Activated CD8-positive, alpha-beta T cell treated with anti-CD3 and anti-CD28 coated beads for 36 hours (primary cell): ENCODE results near the gene KMT2E. TPM values are rescaled to one million over a fixed set of nuclear protein-coding genes. Genes with fewer than 3 reads are reported as not detected.
A peak's percentile ranks its signal among the peaks of the same experiment; 100 is the strongest.
"Not testable (repeated sequence)": the region's sequence is repeated elsewhere in the genome, so short reads cannot be mapped to it uniquely, and the experiment has no call there.

Experiments
- ATAC-seq: fragments of 200-7000 bp; cut with Tn5 transposase; one replicate; pipeline ENCODE4 v1.10.0; 2021; ENCODE audit warnings: mild to moderate bottlenecking, moderate library complexity
- CTCF ChIA-PET: fragments of 350-600 bp; sonication (Branson Sonifier 250); formaldehyde crosslinking; loops from one replicate; lab custom pipeline; 2021; ENCODE audit warnings: antibody characterized with exemption; lab: Charles Lee
- POLR2A ChIA-PET: fragments of 350-600 bp; sonication (Branson Sonifier 250); formaldehyde crosslinking; loops from one replicate; lab custom pipeline; 2021; ENCODE audit warnings: antibody characterized with exemption; lab: Charles Lee
- DNase-seq: peaks from one replicate; pipeline ENCODE4 v3.0.0-alpha.2; 2020
- H3K27ac Mint-ChIP-seq: one replicate; pipeline ENCODE4 v1.8.0; 2021; ENCODE audit warnings: mild to moderate bottlenecking, mixed read lengths
- H3K27me3 Mint-ChIP-seq: one replicate; pipeline ENCODE4 v1.8.0; 2021; ENCODE audit warnings: mixed read lengths
- H3K36me3 Mint-ChIP-seq: one replicate; pipeline ENCODE4 v1.8.0; 2021; ENCODE audit warnings: low read depth, mixed read lengths
- H3K4me1 Mint-ChIP-seq: one replicate; pipeline ENCODE4 v1.8.0; 2021; ENCODE audit warnings: low read depth, mixed read lengths
- H3K4me3 Mint-ChIP-seq: one replicate; pipeline ENCODE4 v1.8.0; 2021; ENCODE audit warnings: mild to moderate bottlenecking, moderate library complexity, mixed read lengths
- H3K9me3 Mint-ChIP-seq: one replicate; pipeline ENCODE4 v1.8.0; 2021; ENCODE audit warnings: mixed read lengths
- CTCF ChIP-seq: fragments of 200-600 bp; IDR thresholded peaks from one replicate; pipeline ENCODE4 v1.8.0; 2022; ENCODE audit warnings: antibody characterized with exemption, mild to moderate bottlenecking
- intact Hi-C: fragments of 100-400 bp; cut with micrococcal nuclease; formaldehyde crosslinking; loops from one replicate; pipeline ENCODE4 v1.10.0; 2022
- total RNA-seq, 2 experiments: library from RNA; stranded (reverse); gene quantifications; one replicate each; pipeline ENCODE4 v1.2.3, GENCODE V29; 2021

The KMT2E gene
- total RNA-seq, 2 experiments from 2014 or later, result 94.7 to 98.4 TPM

- peak overlapping the region; percentile 67 for H3K27ac Mint-ChIP-seq
These were observed 12.3 kb upstream of the KMT2E start for GRCh38 chr7:105001652-105002184.

GRCh38 chr7:105003275-105003674 is 10.7 kb upstream of the KMT2E start:
- Mint-ChIP-seq H3K27me3 (no peaks in the 10 kb centered on the region), H3K4me3 (peak overlapping the region; percentile 61), H3K4me1 (peaks cover 78% of the 10 kb centered on the region), H3K9me3 (no peaks in the 10 kb centered on the region), H3K27ac (peak overlapping the region; percentile 47), H3K36me3 (peaks cover 58% of the 10 kb centered on the region)
- CTCF ChIA-PET, result interaction anchor here (0.7 to 2.4 kb wide), 4 partner anchors 10 to 43 kb away, joined by 3 to 11 read pairs (median 4); no protein-coding TSS in a partner anchor
- intact Hi-C loops, result no loop called here
- POLR2A ChIA-PET, result interaction anchor here (0.7 to 2.9 kb wide), 6 partner anchors 9 to 31 kb away, joined by 3 to 13 read pairs (median 6); partner anchors contain the start of gene KMT2E
- DNase-seq (peak; percentile 75), ATAC-seq (peak; percentile 91)
- no peak for TF ChIP-seq CTCF

More at GRCh38 chr7:105001652-105002184, 12.3 kb upstream of the KMT2E start:
- Mint-ChIP-seq H3K27me3 (no peaks in the 10 kb centered on the region), H3K9me3 (no peaks in the 10 kb centered on the region), H3K4me3 (peak overlapping the region; percentile 19), H3K36me3 (peaks cover 54% of the 10 kb centered on the region), H3K4me1 (peaks cover 79% of the 10 kb centered on the region)
- no peak for TF ChIP-seq CTCF
- intact Hi-C loops, result no loop called here
- ChIA-PET POLR2A (interaction anchor here (1.0 to 2.9 kb wide), 5 partner anchors 9 to 23 kb away, joined by 3 to 18 read pairs (median 11); partner anchors contain the start of gene KMT2E), CTCF (interaction anchor here (0.8 to 2.4 kb wide), 5 partner anchors 9 to 20 kb away, joined by 3 to 11 read pairs (median 3); no protein-coding TSS in a partner anchor)
- no peak for ATAC-seq
- DNase-seq, result no peak

- no peaks in the 10 kb centered on the region for H3K27me3 Mint-ChIP-seq
- ATAC-seq (no peak), DNase-seq (no peak)
- peaks cover 59% of the 10 kb centered on the region for H3K36me3 Mint-ChIP-seq
- no peak for TF ChIP-seq CTCF
- intact Hi-C loops, result no loop called here
- CTCF ChIA-PET, result interaction anchor here (0.9 to 14.7 kb wide), 4 partner anchors 9 to 23 kb away, joined by 3 to 210 read pairs (median 8); no protein-coding TSS in a partner anchor
- H3K4me1 Mint-ChIP-seq, result peaks cover 79% of the 10 kb centered on the region
- peak overlapping the region; percentile 47 for H3K27ac Mint-ChIP-seq
- POLR2A ChIA-PET, result interaction anchor here (1.2 to 4.1 kb wide), 5 partner anchors 8 to 21 kb away, joined by 3 to 44 read pairs (median 11); partner anchors contain the start of gene KMT2E
- no peaks in the 10 kb centered on the region for H3K9me3 Mint-ChIP-seq
- H3K4me3 Mint-ChIP-seq, result peak overlapping the region; percentile 5
These were observed 10.0 kb upstream of the KMT2E start for GRCh38 chr7:105003872-105004510.

- DNase-seq, H3K4me3 Mint-ChIP-seq, intact Hi-C loops, H3K27me3 Mint-ChIP-seq, ATAC-seq, H3K9me3 Mint-ChIP-seq: not testable (repeated sequence)
- ChIA-PET CTCF (interaction anchor here (1.6 to 14.7 kb wide), 2 partner anchors 19 to 32 kb away, joined by 3 to 210 read pairs; no protein-coding TSS in a partner anchor), POLR2A (interaction anchor here (1.1 to 4.1 kb wide), 2 partner anchors 11 to 14 kb away, joined by 3 to 44 read pairs; partner anchors contain the start of gene KMT2E)
- H3K36me3 Mint-ChIP-seq, result peaks cover 63% of the 10 kb centered on the region
- H3K27ac Mint-ChIP-seq, result peak overlapping the region; percentile 36
- peaks cover 75% of the 10 kb centered on the region for H3K4me1 Mint-ChIP-seq
These were observed 9.0 kb upstream of the KMT2E start for GRCh38 chr7:105005006-105005405.

- DNase-seq, H3K27me3 Mint-ChIP-seq, H3K9me3 Mint-ChIP-seq, H3K4me3 Mint-ChIP-seq, ATAC-seq, intact Hi-C loops: not testable (repeated sequence)
- ChIA-PET CTCF (interaction anchor here (1.6 to 14.7 kb wide), 2 partner anchors 20 to 31 kb away, joined by 3 to 210 read pairs; no protein-coding TSS in a partner anchor), POLR2A (interaction anchor here (1.1 to 4.1 kb wide), 3 partner anchors 10 to 21 kb away, joined by 3 to 44 read pairs (median 19); partner anchors contain the start of gene KMT2E)
- H3K4me1 Mint-ChIP-seq, result peaks cover 71% of the 10 kb centered on the region
- peak overlapping the region; percentile 36 for H3K27ac Mint-ChIP-seq
- peaks cover 64% of the 10 kb centered on the region for H3K36me3 Mint-ChIP-seq
These were observed 8.5 kb upstream of the KMT2E start for GRCh38 chr7:105005486-105005885.
